WTC11 (cell line): ENCODE measurements around the gene CBLB. TPM values are rescaled to one million over a fixed set of nuclear protein-coding genes. Genes with fewer than 3 reads are reported as not detected.

ENCODE experiments used
- ATAC-seq: fragments of 200-7000 bp; cut with Tn5 transposase; 2 replicates; pipeline ENCODE4 v1.10.0; 2021; ENCODE audit warnings: mild to moderate bottlenecking, moderate library complexity
- CTCF ChIA-PET: fragments of 300-600 bp; sonication (Branson Sonifier 250); formaldehyde crosslinking; loops from one replicate; lab custom pipeline; 2021; ENCODE audit warnings: antibody characterized with exemption; lab: Charles Lee
- POLR2A ChIA-PET: fragments of 350-600 bp; sonication (Branson Sonifier 250); formaldehyde crosslinking; loops from one replicate; lab custom pipeline; 2021; ENCODE audit warnings: antibody characterized with exemption; lab: Charles Lee
- DNase-seq: peaks from one replicate; pipeline ENCODE4 v3.0.0; 2021; ENCODE audit warnings: low spot score
- H3K27ac Mint-ChIP-seq: 2 replicates; pipeline ENCODE4 v1.8.0; 2021; ENCODE audit warnings: mixed read lengths
- H3K27me3 Mint-ChIP-seq: 2 replicates; pipeline ENCODE4 v1.8.0; 2021; ENCODE audit warnings: low read depth, mild to moderate bottlenecking, moderate library complexity, mixed read lengths
- H3K36me3 Mint-ChIP-seq: 2 replicates; pipeline ENCODE4 v1.8.0; 2021; ENCODE audit warnings: mixed read lengths
- H3K4me1 Mint-ChIP-seq: 2 replicates; pipeline ENCODE4 v1.8.0; 2022; ENCODE audit warnings: mixed read lengths
- H3K4me3 Mint-ChIP-seq: 2 replicates; pipeline ENCODE4 v1.8.0; 2021; ENCODE audit warnings: mild to moderate bottlenecking, moderate library complexity, mixed read lengths
- H3K9me3 Mint-ChIP-seq: 2 replicates; pipeline ENCODE4 v1.8.0; 2021; ENCODE audit warnings: mixed read lengths
- GRHL2 ChIP-seq: fragments of 250-450 bp; sonication (Bioruptor Pico); IDR thresholded peaks from 2 replicates; pipeline ENCODE4 v1.8.0; 2022; ENCODE audit warnings: mild to moderate bottlenecking, moderate library complexity; ENCODE audit not compliant: insufficient replicate concordance, severe bottlenecking
- JUN ChIP-seq: sonication (generic); formaldehyde crosslinking; IDR thresholded peaks from 2 replicates; pipeline ENCODE4 v1.8.0; 2023; ENCODE audit warnings: mild to moderate bottlenecking, missing genetic modification reagents
- MYBL2 ChIP-seq: sonication (generic); formaldehyde crosslinking; IDR thresholded peaks from 2 replicates; pipeline ENCODE4 v1.8.1; 2023; ENCODE audit warnings: mild to moderate bottlenecking, moderate library complexity, missing genetic modification reagents
- NFE2L1 ChIP-seq: sonication (generic); formaldehyde crosslinking; IDR thresholded peaks from 2 replicates; pipeline ENCODE4 v1.8.1; 2023; ENCODE audit warnings: missing genetic modification reagents
- NFYB ChIP-seq: sonication (generic); formaldehyde crosslinking; conservative IDR thresholded peaks from 2 replicates; pipeline ENCODE4 v1.8.0; 2022; ENCODE audit warnings: low read depth, missing genetic modification reagents
- SMAD3 ChIP-seq: sonication (generic); formaldehyde crosslinking; IDR thresholded peaks from 2 replicates; pipeline ENCODE4 v1.8.0; 2022; ENCODE audit warnings: missing genetic modification reagents, mild to moderate bottlenecking, borderline replicate concordance
- TP53 ChIP-seq: sonication (generic); formaldehyde crosslinking; IDR thresholded peaks from 2 replicates; pipeline ENCODE4 v1.8.1; 2023; ENCODE audit warnings: mild to moderate bottlenecking, missing genetic modification reagents
- ZBTB21 ChIP-seq: sonication (generic); formaldehyde crosslinking; IDR thresholded peaks from 2 replicates; pipeline ENCODE4 v1.8.1; 2023; ENCODE audit warnings: mild to moderate bottlenecking, missing genetic modification reagents, borderline replicate concordance
- ZNF396 ChIP-seq: fragments of 250-450 bp; sonication (Bioruptor Pico); IDR thresholded peaks from 2 replicates; pipeline ENCODE4 v1.8.0; 2021; ENCODE audit warnings: mild to moderate bottlenecking, moderate library complexity, borderline replicate concordance
- ZNF671 ChIP-seq: fragments of 250-450 bp; sonication (Bioruptor Pico); IDR thresholded peaks from 2 replicates; pipeline ENCODE4 v1.8.0; 2021; ENCODE audit warnings: mild to moderate bottlenecking
- total RNA-seq: library from RNA; stranded (reverse); gene quantifications from 3 replicates; pipeline ENCODE4 v1.2.3, GENCODE V29; 2021
- TF ChIP-seq, protein P1 (sequence below): sonication (generic); formaldehyde crosslinking; IDR thresholded peaks from 2 replicates; pipeline ENCODE4 v1.8.1; 2023; ENCODE audit warnings: mild to moderate bottlenecking, moderate library complexity, missing genetic modification reagents
- TF ChIP-seq, protein P2 (sequence below): sonication (generic); formaldehyde crosslinking; IDR thresholded peaks from 2 replicates; pipeline ENCODE4 v1.8.1; 2022; ENCODE audit warnings: low read depth, mild to moderate bottlenecking, moderate library complexity, missing genetic modification reagents, borderline replicate concordance
- TF ChIP-seq, protein P3 (sequence below): sonication (generic); formaldehyde crosslinking; IDR thresholded peaks from 2 replicates; pipeline ENCODE4 v1.8.1; 2023; ENCODE audit warnings: mild to moderate bottlenecking, missing genetic modification reagents, moderate library complexity
- TF ChIP-seq, protein P4 (sequence below): fragments of 250-450 bp; sonication (Bioruptor Pico); IDR thresholded peaks from 2 replicates; pipeline ENCODE4 v2.1.2; 2022; ENCODE audit warnings: mild to moderate bottlenecking, moderate library complexity
- TF ChIP-seq, protein P5 (sequence below): fragments of 250-450 bp; sonication (Bioruptor Pico); IDR thresholded peaks from 2 replicates; pipeline ENCODE4 v1.9.0; 2021; ENCODE audit warnings: mild to moderate bottlenecking
- TF ChIP-seq, protein P6 (sequence below): sonication (generic); formaldehyde crosslinking; IDR thresholded peaks from 2 replicates; pipeline ENCODE4 v1.8.0; 2022; ENCODE audit warnings: missing genetic modification reagents
- TF ChIP-seq, protein P7 (sequence below): fragments of 250-450 bp; sonication (Bioruptor Pico); IDR thresholded peaks from 2 replicates; pipeline ENCODE4 v1.9.0; 2021; ENCODE audit warnings: mild to moderate bottlenecking
- TF ChIP-seq, protein P8 (sequence below): fragments of 200-600 bp; IDR thresholded peaks from 2 replicates; pipeline ENCODE4 v1.8.0; 2022; ENCODE audit warnings: antibody characterized with exemption
- TF ChIP-seq, protein P9 (sequence below): sonication (generic); formaldehyde crosslinking; IDR thresholded peaks from 2 replicates; pipeline ENCODE4 v1.8.1; 2022; ENCODE audit warnings: low read depth, missing genetic modification reagents, borderline replicate concordance

The CBLB gene
- total RNA-seq, 1 experiment from 2014 or later = 19.8 TPM

DNA sequence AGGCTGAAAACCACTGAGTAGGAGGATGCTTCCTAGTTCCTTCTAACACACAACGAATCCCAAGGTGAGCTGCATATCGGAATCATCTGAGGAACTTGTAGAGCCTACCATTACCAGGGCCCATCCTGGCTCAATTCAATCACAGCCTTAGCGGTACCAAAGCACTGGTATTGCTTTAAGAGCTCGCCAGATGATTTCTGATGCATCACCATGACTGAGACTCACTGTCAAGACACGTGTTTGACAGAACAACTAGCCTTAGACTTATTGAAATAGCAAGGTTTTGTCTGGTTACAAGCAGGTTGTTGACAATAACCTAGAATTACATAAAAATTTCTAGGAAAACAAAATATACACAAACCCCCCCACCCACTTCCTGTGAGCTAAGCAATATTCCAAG, 68.5 kb downstream of the CBLB start (continued):
- TF ChIP-seq, protein P1, sequence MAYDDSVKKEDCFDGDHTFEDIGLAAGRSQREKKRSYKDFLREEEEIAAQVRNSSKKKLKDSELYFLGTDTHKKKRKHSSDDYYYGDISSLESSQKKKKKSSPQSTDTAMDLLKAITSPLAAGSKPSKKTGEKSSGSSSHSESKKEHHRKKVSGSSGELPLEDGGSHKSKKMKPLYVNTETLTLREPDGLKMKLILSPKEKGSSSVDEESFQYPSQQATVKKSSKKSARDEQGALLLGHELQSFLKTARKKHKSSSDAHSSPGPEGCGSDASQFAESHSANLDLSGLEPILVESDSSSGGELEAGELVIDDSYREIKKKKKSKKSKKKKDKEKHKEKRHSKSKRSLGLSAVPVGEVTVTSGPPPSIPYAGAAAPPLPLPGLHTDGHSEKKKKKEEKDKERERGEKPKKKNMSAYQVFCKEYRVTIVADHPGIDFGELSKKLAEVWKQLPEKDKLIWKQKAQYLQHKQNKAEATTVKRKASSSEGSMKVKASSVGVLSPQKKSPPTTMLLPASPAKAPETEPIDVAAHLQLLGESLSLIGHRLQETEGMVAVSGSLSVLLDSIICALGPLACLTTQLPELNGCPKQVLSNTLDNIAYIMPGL (CRISPR knock-in tag) = no peak
- no peak for TF ChIP-seq SMAD3
- TF ChIP-seq, all 79 proteins: peak for 0

DNA sequence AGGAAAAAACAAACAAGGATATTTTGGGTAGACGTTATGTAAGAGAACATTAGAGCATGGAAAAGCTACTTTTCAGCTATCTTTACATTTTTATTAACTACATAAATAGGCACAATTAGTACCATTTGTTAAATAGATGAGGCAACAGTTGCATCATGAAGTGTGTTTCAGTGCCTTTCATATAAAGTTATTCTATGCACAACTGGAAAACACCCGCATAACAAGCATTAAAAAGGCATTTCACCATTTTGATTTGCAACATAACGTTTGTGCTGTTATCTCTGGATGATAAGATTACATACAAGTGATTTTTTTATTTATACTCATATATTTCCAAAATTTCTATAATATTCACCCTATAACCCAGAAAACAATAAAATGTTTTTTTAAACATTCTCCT, 69.5 kb downstream of the CBLB start:
- no peaks in the 10 kb centered on the region for H3K27me3 Mint-ChIP-seq
- ChIA-PET CTCF (no interaction called here), POLR2A (no interaction called here)
- no peak for DNase-seq
- no peak for ATAC-seq
- peaks cover 6% of the 10 kb centered on the region for H3K9me3 Mint-ChIP-seq
- H3K36me3 Mint-ChIP-seq = peaks cover 8% of the 10 kb centered on the region
- H3K4me1 Mint-ChIP-seq = peaks cover 54% of the 10 kb centered on the region
- H3K4me3 Mint-ChIP-seq = no peak overlapping the region
- no peak overlapping the region for H3K27ac Mint-ChIP-seq
- TF ChIP-seq, protein P2, sequence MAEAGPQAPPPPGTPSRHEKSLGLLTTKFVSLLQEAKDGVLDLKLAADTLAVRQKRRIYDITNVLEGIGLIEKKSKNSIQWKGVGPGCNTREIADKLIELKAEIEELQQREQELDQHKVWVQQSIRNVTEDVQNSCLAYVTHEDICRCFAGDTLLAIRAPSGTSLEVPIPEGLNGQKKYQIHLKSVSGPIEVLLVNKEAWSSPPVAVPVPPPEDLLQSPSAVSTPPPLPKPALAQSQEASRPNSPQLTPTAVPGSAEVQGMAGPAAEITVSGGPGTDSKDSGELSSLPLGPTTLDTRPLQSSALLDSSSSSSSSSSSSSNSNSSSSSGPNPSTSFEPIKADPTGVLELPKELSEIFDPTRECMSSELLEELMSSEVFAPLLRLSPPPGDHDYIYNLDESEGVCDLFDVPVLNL (CRISPR knock-in tag) = no peak
- TF ChIP-seq, protein P3, sequence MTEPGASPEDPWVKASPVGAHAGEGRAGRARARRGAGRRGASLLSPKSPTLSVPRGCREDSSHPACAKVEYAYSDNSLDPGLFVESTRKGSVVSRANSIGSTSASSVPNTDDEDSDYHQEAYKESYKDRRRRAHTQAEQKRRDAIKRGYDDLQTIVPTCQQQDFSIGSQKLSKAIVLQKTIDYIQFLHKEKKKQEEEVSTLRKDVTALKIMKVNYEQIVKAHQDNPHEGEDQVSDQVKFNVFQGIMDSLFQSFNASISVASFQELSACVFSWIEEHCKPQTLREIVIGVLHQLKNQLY (CRISPR knock-in tag) = no peak
- TF ChIP-seq ZNF671 (CRISPR knock-in tag) (no peak), TP53 (CRISPR knock-in tag) (no peak), ZNF396 (CRISPR knock-in tag) (no peak), GRHL2 (no peak), ZBTB21 (CRISPR knock-in tag) (no peak), NFYB (CRISPR knock-in tag) (no peak), JUN (CRISPR knock-in tag) (no peak), MYBL2 (CRISPR knock-in tag) (no peak), NFE2L1 (CRISPR knock-in tag) (no peak)
- TF ChIP-seq, protein P4, sequence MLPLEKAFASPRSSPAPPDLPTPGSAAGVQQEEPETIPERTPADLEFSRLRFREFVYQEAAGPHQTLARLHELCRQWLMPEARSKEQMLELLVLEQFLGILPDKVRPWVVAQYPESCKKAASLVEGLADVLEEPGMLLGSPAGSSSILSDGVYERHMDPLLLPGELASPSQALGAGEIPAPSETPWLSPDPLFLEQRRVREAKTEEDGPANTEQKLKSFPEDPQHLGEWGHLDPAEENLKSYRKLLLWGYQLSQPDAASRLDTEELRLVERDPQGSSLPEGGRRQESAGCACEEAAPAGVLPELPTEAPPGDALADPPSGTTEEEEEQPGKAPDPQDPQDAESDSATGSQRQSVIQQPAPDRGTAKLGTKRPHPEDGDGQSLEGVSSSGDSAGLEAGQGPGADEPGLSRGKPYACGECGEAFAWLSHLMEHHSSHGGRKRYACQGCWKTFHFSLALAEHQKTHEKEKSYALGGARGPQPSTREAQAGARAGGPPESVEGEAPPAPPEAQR (CRISPR knock-in tag) = no peak
- TF ChIP-seq, protein P5, sequence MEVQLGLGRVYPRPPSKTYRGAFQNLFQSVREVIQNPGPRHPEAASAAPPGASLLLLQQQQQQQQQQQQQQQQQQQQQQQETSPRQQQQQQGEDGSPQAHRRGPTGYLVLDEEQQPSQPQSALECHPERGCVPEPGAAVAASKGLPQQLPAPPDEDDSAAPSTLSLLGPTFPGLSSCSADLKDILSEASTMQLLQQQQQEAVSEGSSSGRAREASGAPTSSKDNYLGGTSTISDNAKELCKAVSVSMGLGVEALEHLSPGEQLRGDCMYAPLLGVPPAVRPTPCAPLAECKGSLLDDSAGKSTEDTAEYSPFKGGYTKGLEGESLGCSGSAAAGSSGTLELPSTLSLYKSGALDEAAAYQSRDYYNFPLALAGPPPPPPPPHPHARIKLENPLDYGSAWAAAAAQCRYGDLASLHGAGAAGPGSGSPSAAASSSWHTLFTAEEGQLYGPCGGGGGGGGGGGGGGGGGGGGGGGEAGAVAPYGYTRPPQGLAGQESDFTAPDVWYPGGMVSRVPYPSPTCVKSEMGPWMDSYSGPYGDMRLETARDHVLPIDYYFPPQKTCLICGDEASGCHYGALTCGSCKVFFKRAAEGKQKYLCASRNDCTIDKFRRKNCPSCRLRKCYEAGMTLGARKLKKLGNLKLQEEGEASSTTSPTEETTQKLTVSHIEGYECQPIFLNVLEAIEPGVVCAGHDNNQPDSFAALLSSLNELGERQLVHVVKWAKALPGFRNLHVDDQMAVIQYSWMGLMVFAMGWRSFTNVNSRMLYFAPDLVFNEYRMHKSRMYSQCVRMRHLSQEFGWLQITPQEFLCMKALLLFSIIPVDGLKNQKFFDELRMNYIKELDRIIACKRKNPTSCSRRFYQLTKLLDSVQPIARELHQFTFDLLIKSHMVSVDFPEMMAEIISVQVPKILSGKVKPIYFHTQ = no peak
- TF ChIP-seq, protein P6, sequence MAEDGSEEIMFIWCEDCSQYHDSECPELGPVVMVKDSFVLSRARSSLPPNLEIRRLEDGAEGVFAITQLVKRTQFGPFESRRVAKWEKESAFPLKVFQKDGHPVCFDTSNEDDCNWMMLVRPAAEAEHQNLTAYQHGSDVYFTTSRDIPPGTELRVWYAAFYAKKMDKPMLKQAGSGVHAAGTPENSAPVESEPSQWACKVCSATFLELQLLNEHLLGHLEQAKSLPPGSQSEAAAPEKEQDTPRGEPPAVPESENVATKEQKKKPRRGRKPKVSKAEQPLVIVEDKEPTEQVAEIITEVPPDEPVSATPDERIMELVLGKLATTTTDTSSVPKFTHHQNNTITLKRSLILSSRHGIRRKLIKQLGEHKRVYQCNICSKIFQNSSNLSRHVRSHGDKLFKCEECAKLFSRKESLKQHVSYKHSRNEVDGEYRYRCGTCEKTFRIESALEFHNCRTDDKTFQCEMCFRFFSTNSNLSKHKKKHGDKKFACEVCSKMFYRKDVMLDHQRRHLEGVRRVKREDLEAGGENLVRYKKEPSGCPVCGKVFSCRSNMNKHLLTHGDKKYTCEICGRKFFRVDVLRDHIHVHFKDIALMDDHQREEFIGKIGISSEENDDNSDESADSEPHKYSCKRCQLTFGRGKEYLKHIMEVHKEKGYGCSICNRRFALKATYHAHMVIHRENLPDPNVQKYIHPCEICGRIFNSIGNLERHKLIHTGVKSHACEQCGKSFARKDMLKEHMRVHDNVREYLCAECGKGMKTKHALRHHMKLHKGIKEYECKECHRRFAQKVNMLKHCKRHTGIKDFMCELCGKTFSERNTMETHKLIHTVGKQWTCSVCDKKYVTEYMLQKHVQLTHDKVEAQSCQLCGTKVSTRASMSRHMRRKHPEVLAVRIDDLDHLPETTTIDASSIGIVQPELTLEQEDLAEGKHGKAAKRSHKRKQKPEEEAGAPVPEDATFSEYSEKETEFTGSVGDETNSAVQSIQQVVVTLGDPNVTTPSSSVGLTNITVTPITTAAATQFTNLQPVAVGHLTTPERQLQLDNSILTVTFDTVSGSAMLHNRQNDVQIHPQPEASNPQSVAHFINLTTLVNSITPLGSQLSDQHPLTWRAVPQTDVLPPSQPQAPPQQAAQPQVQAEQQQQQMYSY (CRISPR knock-in tag) = no peak
- TF ChIP-seq, protein P7, sequence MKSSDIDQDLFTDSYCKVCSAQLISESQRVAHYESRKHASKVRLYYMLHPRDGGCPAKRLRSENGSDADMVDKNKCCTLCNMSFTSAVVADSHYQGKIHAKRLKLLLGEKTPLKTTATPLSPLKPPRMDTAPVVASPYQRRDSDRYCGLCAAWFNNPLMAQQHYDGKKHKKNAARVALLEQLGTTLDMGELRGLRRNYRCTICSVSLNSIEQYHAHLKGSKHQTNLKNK (CRISPR knock-in tag) = no peak
- TF ChIP-seq, protein P8, sequence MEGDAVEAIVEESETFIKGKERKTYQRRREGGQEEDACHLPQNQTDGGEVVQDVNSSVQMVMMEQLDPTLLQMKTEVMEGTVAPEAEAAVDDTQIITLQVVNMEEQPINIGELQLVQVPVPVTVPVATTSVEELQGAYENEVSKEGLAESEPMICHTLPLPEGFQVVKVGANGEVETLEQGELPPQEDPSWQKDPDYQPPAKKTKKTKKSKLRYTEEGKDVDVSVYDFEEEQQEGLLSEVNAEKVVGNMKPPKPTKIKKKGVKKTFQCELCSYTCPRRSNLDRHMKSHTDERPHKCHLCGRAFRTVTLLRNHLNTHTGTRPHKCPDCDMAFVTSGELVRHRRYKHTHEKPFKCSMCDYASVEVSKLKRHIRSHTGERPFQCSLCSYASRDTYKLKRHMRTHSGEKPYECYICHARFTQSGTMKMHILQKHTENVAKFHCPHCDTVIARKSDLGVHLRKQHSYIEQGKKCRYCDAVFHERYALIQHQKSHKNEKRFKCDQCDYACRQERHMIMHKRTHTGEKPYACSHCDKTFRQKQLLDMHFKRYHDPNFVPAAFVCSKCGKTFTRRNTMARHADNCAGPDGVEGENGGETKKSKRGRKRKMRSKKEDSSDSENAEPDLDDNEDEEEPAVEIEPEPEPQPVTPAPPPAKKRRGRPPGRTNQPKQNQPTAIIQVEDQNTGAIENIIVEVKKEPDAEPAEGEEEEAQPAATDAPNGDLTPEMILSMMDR = no peak
- TF ChIP-seq, protein P9, sequence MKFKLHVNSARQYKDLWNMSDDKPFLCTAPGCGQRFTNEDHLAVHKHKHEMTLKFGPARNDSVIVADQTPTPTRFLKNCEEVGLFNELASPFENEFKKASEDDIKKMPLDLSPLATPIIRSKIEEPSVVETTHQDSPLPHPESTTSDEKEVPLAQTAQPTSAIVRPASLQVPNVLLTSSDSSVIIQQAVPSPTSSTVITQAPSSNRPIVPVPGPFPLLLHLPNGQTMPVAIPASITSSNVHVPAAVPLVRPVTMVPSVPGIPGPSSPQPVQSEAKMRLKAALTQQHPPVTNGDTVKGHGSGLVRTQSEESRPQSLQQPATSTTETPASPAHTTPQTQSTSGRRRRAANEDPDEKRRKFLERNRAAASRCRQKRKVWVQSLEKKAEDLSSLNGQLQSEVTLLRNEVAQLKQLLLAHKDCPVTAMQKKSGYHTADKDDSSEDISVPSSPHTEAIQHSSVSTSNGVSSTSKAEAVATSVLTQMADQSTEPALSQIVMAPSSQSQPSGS (CRISPR knock-in tag) = no peak
